ENCODE results near the gene GULP1. TPM values are rescaled to one million over a fixed set of nuclear protein-coding genes. Genes with fewer than 3 reads are reported as not detected.
A peak's percentile ranks its signal among the peaks of the same experiment; 100 is the strongest.

Gene GULP1
- total RNA-seq, 1 donor from 2014 or later, result 49.0 TPM

DNA sequence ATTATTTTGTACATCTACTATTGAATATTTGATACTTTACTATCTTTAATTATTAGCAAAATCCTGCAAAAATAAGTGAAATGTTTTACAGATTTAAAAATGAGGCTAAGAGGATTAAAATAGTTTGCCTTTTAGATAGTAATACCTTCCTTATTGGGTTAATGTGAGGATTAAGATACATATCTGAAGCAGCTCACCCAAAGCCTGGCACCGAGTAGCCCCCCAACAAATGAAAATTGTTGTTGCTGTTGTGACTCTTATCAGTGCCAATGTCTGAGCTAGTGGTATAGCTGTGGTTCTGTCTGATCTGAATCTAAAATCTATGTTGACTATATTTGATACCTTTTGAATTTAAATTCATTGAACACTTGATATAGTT lies 34.6 kb downstream of the GULP1 start:
- Mint-ChIP-seq H3K27ac (peak overlapping the region; percentile 82), H3K4me1 (ENCODE audit: unreplicated experiment) (peaks cover 31% of the 10 kb centered on the region), H3K4me3 (no peak overlapping the region), H3K9me3 (no peaks in the 10 kb centered on the region), H3K36me3 (peaks cover 3% of the 10 kb centered on the region), H3K27me3 (no peaks in the 10 kb centered on the region)
- DNase-seq (ENCODE audit: extremely low spot score, unreplicated experiment), result no peak
- TF ChIP-seq, protein P1, sequence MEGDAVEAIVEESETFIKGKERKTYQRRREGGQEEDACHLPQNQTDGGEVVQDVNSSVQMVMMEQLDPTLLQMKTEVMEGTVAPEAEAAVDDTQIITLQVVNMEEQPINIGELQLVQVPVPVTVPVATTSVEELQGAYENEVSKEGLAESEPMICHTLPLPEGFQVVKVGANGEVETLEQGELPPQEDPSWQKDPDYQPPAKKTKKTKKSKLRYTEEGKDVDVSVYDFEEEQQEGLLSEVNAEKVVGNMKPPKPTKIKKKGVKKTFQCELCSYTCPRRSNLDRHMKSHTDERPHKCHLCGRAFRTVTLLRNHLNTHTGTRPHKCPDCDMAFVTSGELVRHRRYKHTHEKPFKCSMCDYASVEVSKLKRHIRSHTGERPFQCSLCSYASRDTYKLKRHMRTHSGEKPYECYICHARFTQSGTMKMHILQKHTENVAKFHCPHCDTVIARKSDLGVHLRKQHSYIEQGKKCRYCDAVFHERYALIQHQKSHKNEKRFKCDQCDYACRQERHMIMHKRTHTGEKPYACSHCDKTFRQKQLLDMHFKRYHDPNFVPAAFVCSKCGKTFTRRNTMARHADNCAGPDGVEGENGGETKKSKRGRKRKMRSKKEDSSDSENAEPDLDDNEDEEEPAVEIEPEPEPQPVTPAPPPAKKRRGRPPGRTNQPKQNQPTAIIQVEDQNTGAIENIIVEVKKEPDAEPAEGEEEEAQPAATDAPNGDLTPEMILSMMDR (conservative IDR thresholded peaks at IDR 0.05), result no peak

DNA sequence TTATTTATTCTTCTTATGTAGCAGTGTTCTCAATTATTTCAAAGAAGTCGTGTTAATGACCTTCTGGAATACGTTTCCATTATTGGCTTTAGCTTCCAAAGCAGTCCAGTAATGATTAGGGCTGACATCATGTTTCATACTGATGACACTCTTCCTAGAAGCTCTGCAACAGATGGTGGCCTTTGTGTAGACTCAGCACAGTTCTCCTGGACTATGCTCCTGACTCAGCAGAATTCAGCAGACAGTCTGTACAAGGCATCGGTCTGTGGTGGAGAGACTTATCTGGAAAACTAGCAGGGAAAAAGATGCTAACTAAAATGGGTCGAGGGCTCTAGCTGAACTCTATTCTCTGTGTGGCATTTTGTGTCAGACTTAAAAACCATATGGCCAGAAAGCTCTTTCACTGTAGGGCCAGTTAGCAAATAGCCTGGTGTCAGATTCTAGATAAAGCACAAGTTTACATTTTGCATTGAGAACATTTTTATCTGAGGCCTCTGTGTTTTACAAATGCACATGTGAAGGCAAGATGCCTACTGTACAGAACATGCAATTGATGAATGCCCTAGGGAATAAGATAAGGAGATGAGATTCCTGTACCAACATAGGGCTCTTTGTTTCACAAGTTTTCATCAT lies 35.1 kb downstream of the GULP1 start:
- DNase-seq (ENCODE audit: extremely low spot score, unreplicated experiment), result no peak
- Mint-ChIP-seq H3K9me3 (no peaks in the 10 kb centered on the region), H3K27me3 (no peaks in the 10 kb centered on the region), H3K4me3 (peak overlapping the region; percentile 39), H3K4me1 (ENCODE audit: unreplicated experiment) (peaks cover 31% of the 10 kb centered on the region), H3K36me3 (peaks cover 3% of the 10 kb centered on the region), H3K27ac (peak overlapping the region; percentile 82)
- TF ChIP-seq, protein P1 (conservative IDR thresholded peaks at IDR 0.05), result no peak

DNA sequence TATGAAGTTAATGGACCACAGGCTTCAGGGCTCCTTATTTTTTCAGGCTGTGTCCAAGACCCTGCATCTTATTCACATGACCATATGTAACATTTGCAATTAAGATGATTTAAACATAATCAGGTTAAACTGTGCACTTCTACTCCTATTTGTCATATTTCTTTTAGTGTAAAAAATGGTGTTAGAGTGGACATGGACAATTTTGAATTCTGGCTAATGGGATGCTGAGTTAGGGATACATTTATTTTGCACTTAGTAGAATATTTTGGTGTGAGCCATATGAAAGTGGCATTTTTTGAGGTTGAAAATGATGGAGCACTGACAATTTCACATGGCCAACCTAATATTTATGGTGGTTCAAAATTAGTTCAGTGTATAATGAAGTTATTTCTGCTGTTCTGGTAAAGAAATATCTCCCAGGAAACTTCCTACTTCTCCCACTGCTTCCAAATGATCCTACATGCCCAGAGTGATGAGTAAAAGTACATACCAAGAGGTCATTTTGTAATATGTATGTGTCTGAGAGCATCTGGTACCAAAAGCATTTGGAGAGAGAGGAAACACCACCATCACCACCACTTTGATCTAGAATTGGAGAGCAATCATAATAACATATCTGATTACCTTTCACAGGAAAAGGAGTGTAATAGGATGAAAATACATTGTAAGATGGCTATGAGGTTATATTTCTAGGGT lies 36.0 kb downstream of the GULP1 start:
- no peak overlapping the region for H3K4me3 Mint-ChIP-seq
- DNase-seq (ENCODE audit: extremely low spot score, unreplicated experiment), result no peak
- H3K9me3 Mint-ChIP-seq, result no peaks in the 10 kb centered on the region
- H3K36me3 Mint-ChIP-seq, result no peaks in the 10 kb centered on the region
- peak overlapping the region; percentile 82 for H3K27ac Mint-ChIP-seq
- TF ChIP-seq, protein P1 (conservative IDR thresholded peaks at IDR 0.05), result no peak
- H3K4me1 Mint-ChIP-seq (ENCODE audit: unreplicated experiment), result peaks cover 29% of the 10 kb centered on the region
- H3K27me3 Mint-ChIP-seq, result no peaks in the 10 kb centered on the region

DNA sequence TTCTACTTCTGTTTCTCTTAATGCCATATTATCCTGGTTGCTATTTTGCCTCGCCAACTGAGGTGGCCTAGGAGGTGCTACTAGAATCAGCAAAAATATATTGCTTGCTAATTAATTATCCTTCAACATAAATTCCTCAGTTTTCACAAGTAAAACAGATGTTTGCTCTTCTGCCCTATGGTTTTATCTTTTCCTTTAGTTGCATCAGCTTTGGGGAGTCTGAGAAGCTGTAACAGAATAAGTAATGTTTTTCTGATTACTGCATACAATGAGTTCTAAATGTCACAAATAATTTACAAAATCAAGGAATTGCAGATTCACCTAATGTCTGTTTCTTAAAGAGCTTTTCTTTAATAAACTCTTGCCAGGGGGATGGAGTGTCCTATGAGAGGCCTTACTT lies 36.7 kb downstream of the GULP1 start:
- Mint-ChIP-seq H3K4me1 (ENCODE audit: unreplicated experiment) (peaks cover 29% of the 10 kb centered on the region), H3K36me3 (no peaks in the 10 kb centered on the region), H3K27ac (no peak overlapping the region), H3K4me3 (no peak overlapping the region), H3K27me3 (no peaks in the 10 kb centered on the region), H3K9me3 (no peaks in the 10 kb centered on the region)
- TF ChIP-seq, protein P1 (conservative IDR thresholded peaks at IDR 0.05), result no peak
- no peak for DNase-seq (ENCODE audit: extremely low spot score, unreplicated experiment)

DNA sequence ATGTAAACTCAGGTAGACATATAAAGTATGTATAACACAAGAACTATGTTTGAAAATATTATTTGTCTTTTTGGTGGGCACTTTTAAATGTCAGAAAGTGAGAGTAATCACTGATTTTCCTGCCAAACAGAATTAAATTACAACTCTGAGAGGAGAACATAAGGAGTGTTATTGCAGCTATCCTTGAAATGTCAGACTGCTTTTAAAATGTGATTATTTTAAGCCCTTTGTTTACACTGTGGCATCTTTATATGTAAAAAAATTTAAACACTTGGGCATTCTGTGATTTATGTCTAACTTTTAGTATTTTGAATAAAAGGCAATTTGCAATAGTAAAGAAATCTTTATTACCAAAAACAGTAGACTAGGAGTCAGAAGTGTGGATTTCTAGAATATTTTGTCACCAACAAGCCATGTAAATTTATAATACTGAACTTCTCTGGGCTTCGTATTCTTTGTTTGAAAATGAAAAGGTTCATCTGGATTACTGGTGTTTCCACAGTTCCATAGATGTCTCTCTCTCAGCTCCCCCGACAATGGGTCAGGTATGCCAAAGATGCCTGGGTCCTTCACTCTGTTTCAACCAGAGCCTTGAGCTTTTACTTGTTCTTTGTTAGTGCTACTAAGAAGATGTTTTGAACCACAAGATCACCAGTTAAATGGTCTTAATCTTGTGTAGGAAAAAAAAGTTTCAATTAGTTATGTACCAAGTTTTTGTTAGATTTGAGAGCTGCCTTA lies 38.8 kb downstream of the GULP1 start:
- TF ChIP-seq, protein P1 (conservative IDR thresholded peaks at IDR 0.05), result no peak
- Mint-ChIP-seq H3K36me3 (no peaks in the 10 kb centered on the region), H3K27ac (no peak overlapping the region), H3K4me3 (no peak overlapping the region), H3K27me3 (no peaks in the 10 kb centered on the region), H3K4me1 (ENCODE audit: unreplicated experiment) (peaks cover 41% of the 10 kb centered on the region), H3K9me3 (no peaks in the 10 kb centered on the region)
- no peak for DNase-seq (ENCODE audit: extremely low spot score, unreplicated experiment)

All from type B pancreatic cell (in vitro differentiated cells).